ENCODE measurements around the gene ATP5F1B.

ATP5F1B gene

DNA sequence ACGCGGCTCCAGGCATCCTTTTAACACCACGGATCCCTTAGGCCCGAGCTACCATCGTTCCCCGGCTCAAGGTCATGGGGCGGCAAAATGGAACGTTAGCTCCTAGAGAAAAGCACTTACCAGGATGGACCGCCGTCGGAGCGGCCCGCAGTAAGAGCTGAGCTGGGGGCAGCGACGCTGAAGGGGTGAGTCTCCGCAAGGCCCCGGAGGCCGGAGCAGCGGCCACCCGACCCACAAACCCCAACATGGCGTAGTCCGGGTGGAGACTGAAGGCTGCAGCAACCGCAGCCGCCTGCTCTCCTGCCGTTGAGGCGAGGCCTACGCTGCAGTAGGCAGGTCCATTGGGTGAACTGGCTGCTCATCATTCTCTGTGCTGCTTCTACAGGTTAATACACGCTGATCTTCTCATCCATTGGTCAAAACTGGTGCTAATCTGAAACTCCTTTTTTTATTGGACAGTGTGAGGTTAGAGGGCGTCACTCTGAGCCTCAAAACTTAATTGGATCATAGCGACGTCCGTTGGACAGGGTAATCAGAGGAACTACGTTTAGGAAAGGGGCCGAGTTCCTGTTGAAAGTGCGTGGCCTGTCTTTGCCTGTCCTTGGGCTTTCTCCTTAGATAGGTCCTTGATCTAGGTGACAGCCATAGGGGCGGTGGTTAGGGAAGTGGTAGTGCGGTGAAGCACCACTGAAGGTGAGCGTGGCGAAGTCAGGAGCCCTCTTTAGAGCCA, at the start of gene ATP5F1B:
Gene ATP5F1B (minus strand): TSS at position 268 of the 730 bp plus-strand sequence. CDS start 21 bp downstream, at position 247.
- DNase-seq (ENCODE audit: low read depth, low spot score) = peak; percentile 100
- Histone ChIP-seq H3K4me3 (ENCODE audit: low read length) (peak within 1 kb of the TSS; percentile 76), H3K9me3 (ENCODE audit: control insufficient read depth, insufficient read depth, low read length) (no peaks in the 10 kb centered on the region), H3K27ac (ENCODE audit: low read length) (no peak within 1 kb of the TSS), H3K4me1 (ENCODE audit: control insufficient read depth, insufficient read depth, low read length) (no peaks in the 10 kb centered on the region), H3K36me3 (ENCODE audit: control insufficient read depth, insufficient read depth, low read length) (peaks cover 17% of the 10 kb centered on the region), H3K27me3 (ENCODE audit: control insufficient read depth, insufficient read depth, low read length) (no peaks in the 10 kb centered on the region)
- no CpG with 5 or more reads among the region's 39 CpGs for WGBS (ENCODE audit: insufficient coverage, insufficient read length)

DNA sequence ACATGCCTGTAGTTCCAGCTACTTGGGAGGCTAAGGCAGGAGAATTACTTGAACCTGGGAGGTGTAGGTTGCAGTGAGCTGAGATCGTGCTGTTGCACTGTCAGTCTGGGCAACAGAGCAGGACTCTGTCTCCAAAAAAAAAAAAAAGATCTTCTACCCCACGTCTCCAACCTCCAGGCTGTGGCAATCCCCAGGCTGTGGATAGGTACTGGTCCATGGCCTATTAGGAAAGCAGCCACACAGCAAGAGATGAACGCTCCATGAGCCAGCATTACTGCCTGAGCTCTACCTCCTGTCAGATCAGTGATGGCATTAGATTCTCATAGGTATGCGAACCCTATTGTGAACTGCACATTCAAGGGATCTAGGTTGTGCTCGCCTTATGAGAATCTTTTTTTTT, 48.4 kb upstream of the ATP5F1B start:
- WGBS (ENCODE audit: insufficient coverage, insufficient read length) = no CpG with 5 or more reads among the region's 5 CpGs
- Histone ChIP-seq H3K4me3 (ENCODE audit: low read length) (no peak overlapping the region), H3K27ac (ENCODE audit: low read length) (no peak overlapping the region), H3K4me1 (ENCODE audit: control insufficient read depth, insufficient read depth, low read length) (no peaks in the 10 kb centered on the region), H3K9me3 (ENCODE audit: control insufficient read depth, insufficient read depth, low read length) (no peaks in the 10 kb centered on the region), H3K27me3 (ENCODE audit: control insufficient read depth, insufficient read depth, low read length) (no peaks in the 10 kb centered on the region), H3K36me3 (ENCODE audit: control insufficient read depth, insufficient read depth, low read length) (no peaks in the 10 kb centered on the region)
- DNase-seq (ENCODE audit: low read depth, low spot score) = no peak

- H3K36me3 ChIP-seq (ENCODE audit: control insufficient read depth, insufficient read depth, low read length) = no peaks in the 10 kb centered on the region
- WGBS (ENCODE audit: insufficient coverage, insufficient read length) = no CpG with 5 or more reads among the region's 7 CpGs
- peak overlapping the region; percentile 31; the same call in 1 of the 2 replicates for H3K4me3 ChIP-seq (ENCODE audit: low read length)
- peak overlapping the region; percentile 56 for H3K27ac ChIP-seq (ENCODE audit: low read length)
- H3K27me3 ChIP-seq (ENCODE audit: control insufficient read depth, insufficient read depth, low read length) = no peaks in the 10 kb centered on the region
- DNase-seq (ENCODE audit: low read depth, low spot score) = no peak
- no peaks in the 10 kb centered on the region for H3K9me3 ChIP-seq (ENCODE audit: control insufficient read depth, insufficient read depth, low read length)
- H3K4me1 ChIP-seq (ENCODE audit: control insufficient read depth, insufficient read depth, low read length) = no peaks in the 10 kb centered on the region
These were observed 43.0 kb upstream of the ATP5F1B start for GRCh38 chr12:56688846-56689109.

GRCh38 chr12:56688129-56688845, 42.5 kb upstream of the ATP5F1B start, which contains the start of gene PTGES3:
Gene PTGES3 (minus strand): TSS chr12:56688284. CDS start chr12:56687999, 285 bp downstream.
- no CpG with 5 or more reads among the region's 64 CpGs for WGBS (ENCODE audit: insufficient coverage, insufficient read length)
- no peaks in the 10 kb centered on the region for H3K27me3 ChIP-seq (ENCODE audit: control insufficient read depth, insufficient read depth, low read length)

GRCh38 chr12:56687223-56688128, 41.7 kb upstream of the ATP5F1B start:
- WGBS (ENCODE audit: insufficient coverage, insufficient read length) = no CpG with 5 or more reads among the region's 62 CpGs
- no peaks in the 10 kb centered on the region for H3K4me1 ChIP-seq (ENCODE audit: control insufficient read depth, insufficient read depth, low read length)

More at GRCh38 chr12:56688129-56688845, 42.5 kb upstream of the ATP5F1B start, which contains the start of gene PTGES3:
- H3K4me3 ChIP-seq (ENCODE audit: low read length) = peak within 1 kb of the TSS; percentile 86
- no peaks in the 10 kb centered on the region for H3K4me1 ChIP-seq (ENCODE audit: control insufficient read depth, insufficient read depth, low read length)
- no peaks in the 10 kb centered on the region for H3K9me3 ChIP-seq (ENCODE audit: control insufficient read depth, insufficient read depth, low read length)
- DNase-seq (ENCODE audit: low read depth, low spot score) = peak; percentile 90
- no peaks in the 10 kb centered on the region for H3K36me3 ChIP-seq (ENCODE audit: control insufficient read depth, insufficient read depth, low read length)
- peak within 1 kb of the TSS; percentile 56 for H3K27ac ChIP-seq (ENCODE audit: low read length)

GRCh38 chr12:56684745-56685359, 39.1 kb upstream of the ATP5F1B start:
- H3K27me3 ChIP-seq (ENCODE audit: control insufficient read depth, insufficient read depth, low read length) = no peaks in the 10 kb centered on the region
- no peaks in the 10 kb centered on the region for H3K9me3 ChIP-seq (ENCODE audit: control insufficient read depth, insufficient read depth, low read length)
- H3K36me3 ChIP-seq (ENCODE audit: control insufficient read depth, insufficient read depth, low read length) = peaks cover 5% of the 10 kb centered on the region; the same call in 1 of the 2 replicates
- no peak overlapping the region for H3K4me3 ChIP-seq (ENCODE audit: low read length)
- no peaks in the 10 kb centered on the region for H3K4me1 ChIP-seq (ENCODE audit: control insufficient read depth, insufficient read depth, low read length)
- no CpG with 5 or more reads among the region's 8 CpGs for WGBS (ENCODE audit: insufficient coverage, insufficient read length)
- no peak overlapping the region for H3K27ac ChIP-seq (ENCODE audit: low read length)
- no peak for DNase-seq (ENCODE audit: low read depth, low spot score)

More at GRCh38 chr12:56687223-56688128, 41.7 kb upstream of the ATP5F1B start:
- DNase-seq (ENCODE audit: low read depth, low spot score) = no peak
- no peaks in the 10 kb centered on the region for H3K9me3 ChIP-seq (ENCODE audit: control insufficient read depth, insufficient read depth, low read length)
- no peaks in the 10 kb centered on the region for H3K36me3 ChIP-seq (ENCODE audit: control insufficient read depth, insufficient read depth, low read length)
- no peaks in the 10 kb centered on the region for H3K27me3 ChIP-seq (ENCODE audit: control insufficient read depth, insufficient read depth, low read length)
- H3K27ac ChIP-seq (ENCODE audit: low read length) = peak overlapping the region; percentile 2
- H3K4me3 ChIP-seq (ENCODE audit: low read length) = peak overlapping the region; percentile 86

GRCh38 chr12:56682323-56682722, 36.5 kb upstream of the ATP5F1B start:
- H3K27me3 ChIP-seq (ENCODE audit: control insufficient read depth, insufficient read depth, low read length) = no peaks in the 10 kb centered on the region
- H3K9me3 ChIP-seq (ENCODE audit: control insufficient read depth, insufficient read depth, low read length) = no peaks in the 10 kb centered on the region
- H3K4me3 ChIP-seq (ENCODE audit: low read length) = no peak overlapping the region
- DNase-seq (ENCODE audit: low read depth, low spot score) = no peak
- peaks cover 5% of the 10 kb centered on the region for H3K36me3 ChIP-seq (ENCODE audit: control insufficient read depth, insufficient read depth, low read length)
- no CpG with 5 or more reads among the region's 6 CpGs for WGBS (ENCODE audit: insufficient coverage, insufficient read length)
- no peak overlapping the region for H3K27ac ChIP-seq (ENCODE audit: low read length)
- H3K4me1 ChIP-seq (ENCODE audit: control insufficient read depth, insufficient read depth, low read length) = no peaks in the 10 kb centered on the region

DNA sequence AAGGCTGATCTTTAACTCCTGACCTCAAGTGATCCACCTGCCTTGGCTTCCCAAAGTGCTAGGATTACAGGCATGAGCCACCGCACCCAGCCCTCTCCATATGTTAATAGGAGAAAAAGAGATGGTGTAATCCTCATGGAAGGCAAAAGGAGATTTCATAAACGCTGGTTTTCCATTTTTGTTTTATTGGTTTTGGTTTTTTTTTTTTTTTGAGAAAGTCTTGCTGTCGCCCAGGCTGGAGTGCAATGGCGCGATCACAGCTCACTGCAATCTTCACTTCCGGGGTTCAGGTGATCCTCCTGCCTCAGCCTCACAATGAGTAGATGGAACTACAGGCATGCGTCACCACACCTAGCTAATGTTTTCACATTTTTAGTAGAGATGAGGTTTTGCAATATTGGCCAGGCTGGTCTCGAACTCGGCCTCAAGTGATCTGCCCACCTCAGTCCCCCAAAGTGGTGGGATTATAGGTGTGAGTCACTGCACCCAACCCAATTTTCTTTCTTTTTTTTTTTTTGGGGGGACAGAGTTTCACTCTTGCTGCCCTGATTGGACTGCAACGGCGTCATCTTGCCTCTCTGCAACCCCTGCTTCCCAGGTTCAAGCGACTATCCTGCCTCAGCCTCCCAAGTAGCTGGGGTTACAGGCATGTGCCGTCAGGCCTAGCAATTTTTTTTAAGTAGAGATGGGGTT, 34.2 kb upstream of the ATP5F1B start:
- no peak overlapping the region for H3K27ac ChIP-seq (ENCODE audit: low read length)
- DNase-seq (ENCODE audit: low read depth, low spot score) = no peak
- H3K9me3 ChIP-seq (ENCODE audit: control insufficient read depth, insufficient read depth, low read length) = no peaks in the 10 kb centered on the region
- H3K4me3 ChIP-seq (ENCODE audit: low read length) = no peak overlapping the region
- WGBS (ENCODE audit: insufficient coverage, insufficient read length) = no CpG with 5 or more reads among the region's 13 CpGs
- no peaks in the 10 kb centered on the region for H3K27me3 ChIP-seq (ENCODE audit: control insufficient read depth, insufficient read depth, low read length)
- no peaks in the 10 kb centered on the region for H3K4me1 ChIP-seq (ENCODE audit: control insufficient read depth, insufficient read depth, low read length)
- peaks cover 5% of the 10 kb centered on the region for H3K36me3 ChIP-seq (ENCODE audit: control insufficient read depth, insufficient read depth, low read length)

GRCh38 chr12:56678852-56679251, 33.1 kb upstream of the ATP5F1B start:
- Histone ChIP-seq H3K9me3 (ENCODE audit: control insufficient read depth, insufficient read depth, low read length) (no peaks in the 10 kb centered on the region), H3K4me3 (ENCODE audit: low read length) (no peak overlapping the region), H3K36me3 (ENCODE audit: control insufficient read depth, insufficient read depth, low read length) (peaks cover 5% of the 10 kb centered on the region), H3K4me1 (ENCODE audit: control insufficient read depth, insufficient read depth, low read length) (no peaks in the 10 kb centered on the region), H3K27ac (ENCODE audit: low read length) (no peak overlapping the region), H3K27me3 (ENCODE audit: control insufficient read depth, insufficient read depth, low read length) (no peaks in the 10 kb centered on the region)
- DNase-seq (ENCODE audit: low read depth, low spot score) = no peak
- WGBS (ENCODE audit: insufficient coverage, insufficient read length) = no CpG with 5 or more reads among the region's 2 CpGs
